GM06990 (cell line): ENCODE results near the gene UGGT1.

ENCODE experiments used
- DNase-seq: peaks from one replicate; pipeline ENCODE4 v3.0.0-alpha.2; 2011; ENCODE audit not compliant: insufficient read length; ENCODE audit errors: extremely low read depth
- H3K27me3 ChIP-seq: replicated peaks from 2 replicates; pipeline ENCODE4 v1.6.0; 2011; ENCODE audit warnings: low read length; ENCODE audit not compliant: control insufficient read depth, insufficient read depth
- H3K36me3 ChIP-seq: 2 replicates; pipeline ENCODE4 v1.5.1; 2011; ENCODE audit warnings: low read length; ENCODE audit not compliant: control insufficient read depth, insufficient read depth
- H3K4me3 ChIP-seq: replicated peaks from 2 replicates; pipeline ENCODE4 v1.5.1; 2011; ENCODE audit warnings: low read depth, mild to moderate bottlenecking, control low read depth, low read length
- CTCF ChIP-seq: IDR thresholded peaks from 2 replicates; pipeline ENCODE4 v1.5.1; 2011; ENCODE audit warnings: low read length, control low read depth, mild to moderate bottlenecking, inconsistent platforms; ENCODE audit not compliant: insufficient read depth, poor library complexity, severe bottlenecking

The UGGT1 gene

GRCh38 chr2:128145651-128146050, 54.7 kb downstream of the UGGT1 start:
- no peaks in the 10 kb centered on the region for H3K27me3 ChIP-seq
- TF ChIP-seq CTCF = no peak
- H3K4me3 ChIP-seq = no peak overlapping the region
- no peak for DNase-seq
- H3K36me3 ChIP-seq = peaks cover 14% of the 10 kb centered on the region

GRCh38 chr2:128153786-128154185, 62.8 kb downstream of the UGGT1 start:
- Histone ChIP-seq H3K36me3 (peaks cover 6% of the 10 kb centered on the region), H3K4me3 (no peak overlapping the region), H3K27me3 (no peaks in the 10 kb centered on the region)
- DNase-seq = no peak
- TF ChIP-seq CTCF = no peak

- DNase-seq = no peak
- H3K27me3 ChIP-seq = no peaks in the 10 kb centered on the region
- H3K36me3 ChIP-seq = peaks cover 6% of the 10 kb centered on the region
- H3K4me3 ChIP-seq = no peak overlapping the region
- no peak for TF ChIP-seq CTCF
Measured at GRCh38 chr2:128154225-128154624, 63.2 kb downstream of the UGGT1 start.

GRCh38 chr2:128155970-128156369, 65.0 kb downstream of the UGGT1 start:
- no peak overlapping the region for H3K4me3 ChIP-seq
- no peak for DNase-seq
- no peaks in the 10 kb centered on the region for H3K27me3 ChIP-seq
- peaks cover 6% of the 10 kb centered on the region for H3K36me3 ChIP-seq
- TF ChIP-seq CTCF = no peak

GRCh38 chr2:128156812-128157211, 65.8 kb downstream of the UGGT1 start:
- no peaks in the 10 kb centered on the region for H3K27me3 ChIP-seq
- TF ChIP-seq CTCF = no peak
- H3K36me3 ChIP-seq = peaks cover 6% of the 10 kb centered on the region
- no peak for DNase-seq
- H3K4me3 ChIP-seq = no peak overlapping the region

- Histone ChIP-seq H3K36me3 (peaks cover 5% of the 10 kb centered on the region), H3K4me3 (no peak overlapping the region), H3K27me3 (no peaks in the 10 kb centered on the region)
- TF ChIP-seq CTCF = no peak
- DNase-seq = no peak
Measured at GRCh38 chr2:128157644-128158043, 66.6 kb downstream of the UGGT1 start.
